NB4 (cell line): ENCODE results near the gene ZNF664.

ENCODE experiments used
- DNase-seq: peaks from one replicate; pipeline ENCODE4 v3.0.0; 2010; ENCODE audit warnings: low read depth
- H3K4me3 ChIP-seq: one replicate; pipeline ENCODE4 v1.5.1; 2011; ENCODE audit warnings: mild to moderate bottlenecking, low read depth, low read length, moderate library complexity
- CTCF ChIP-seq: IDR thresholded peaks from one replicate; pipeline ENCODE4 v1.5.1; 2012; ENCODE audit warnings: low read depth, low read length
- MYC ChIP-seq: IDR thresholded peaks from 2 replicates; pipeline ENCODE4 v1.6.1; 2011; ENCODE audit warnings: low read depth, low read length
- POLR2A ChIP-seq: IDR thresholded peaks from 2 replicates; pipeline ENCODE4 v1.6.1; 2011; ENCODE audit warnings: mild to moderate bottlenecking; ENCODE audit not compliant: insufficient read length; ENCODE audit errors: extremely low read depth
- TF ChIP-seq, protein P1 (sequence below): IDR thresholded peaks from 2 replicates; pipeline ENCODE4 v1.6.1; 2011; ENCODE audit warnings: low read depth, low read length

ZNF664 gene

GRCh38 chr12:123972457-123973401, at the start of gene ZNF664, which contains the start of gene CCDC92:
Gene ZNF664 (plus strand): TSS chr12:123973215. CDS start chr12:124012145, 38,930 bp downstream.
Gene CCDC92 (minus strand): TSS chr12:123972831. CDS start chr12:123944305, 28,526 bp downstream.
- TF ChIP-seq MYC = peak; percentile 78
- TF ChIP-seq, protein P1, sequence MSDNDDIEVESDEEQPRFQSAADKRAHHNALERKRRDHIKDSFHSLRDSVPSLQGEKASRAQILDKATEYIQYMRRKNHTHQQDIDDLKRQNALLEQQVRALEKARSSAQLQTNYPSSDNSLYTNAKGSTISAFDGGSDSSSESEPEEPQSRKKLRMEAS = peak; percentile 69
- peak; percentile 73 for TF ChIP-seq POLR2A
- TF ChIP-seq CTCF = peak; percentile 6
- H3K4me3 ChIP-seq = peak within 1 kb of the TSS; percentile 70
- DNase-seq = peak; percentile 96

DNA sequence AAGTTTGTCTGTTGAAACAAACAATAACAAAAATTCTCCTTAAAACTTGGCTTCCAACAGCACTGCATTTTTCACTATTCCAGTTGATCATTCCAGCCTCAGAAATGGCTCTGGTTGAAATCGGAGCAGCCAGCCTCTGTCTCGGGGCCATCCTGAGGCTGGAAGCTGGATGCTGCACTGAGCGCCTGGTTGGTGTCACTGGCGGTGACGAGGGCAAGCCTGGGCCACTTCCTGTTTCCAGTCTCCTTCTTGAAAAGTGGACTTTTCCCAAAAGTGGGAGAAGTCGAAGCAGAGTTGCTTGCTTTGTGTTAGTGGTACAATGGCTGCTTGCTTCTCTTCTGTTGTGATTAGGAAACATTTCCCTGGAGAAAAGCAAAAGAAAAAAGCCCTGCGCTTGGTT, 49.1 kb upstream of the ZNF664 start:
- no peak for DNase-seq
- TF ChIP-seq POLR2A (no peak), CTCF (no peak), MYC (no peak)
- TF ChIP-seq, protein P1 = no peak
- H3K4me3 ChIP-seq = no peak overlapping the region

- DNase-seq = no peak
- H3K4me3 ChIP-seq = no peak overlapping the region
- TF ChIP-seq POLR2A = no peak
- no peak for TF ChIP-seq MYC
- no peak for TF ChIP-seq CTCF
- TF ChIP-seq, protein P1 = no peak
These were observed 48.5 kb upstream of the ZNF664 start for GRCh38 chr12:123924539-123924938.

DNA sequence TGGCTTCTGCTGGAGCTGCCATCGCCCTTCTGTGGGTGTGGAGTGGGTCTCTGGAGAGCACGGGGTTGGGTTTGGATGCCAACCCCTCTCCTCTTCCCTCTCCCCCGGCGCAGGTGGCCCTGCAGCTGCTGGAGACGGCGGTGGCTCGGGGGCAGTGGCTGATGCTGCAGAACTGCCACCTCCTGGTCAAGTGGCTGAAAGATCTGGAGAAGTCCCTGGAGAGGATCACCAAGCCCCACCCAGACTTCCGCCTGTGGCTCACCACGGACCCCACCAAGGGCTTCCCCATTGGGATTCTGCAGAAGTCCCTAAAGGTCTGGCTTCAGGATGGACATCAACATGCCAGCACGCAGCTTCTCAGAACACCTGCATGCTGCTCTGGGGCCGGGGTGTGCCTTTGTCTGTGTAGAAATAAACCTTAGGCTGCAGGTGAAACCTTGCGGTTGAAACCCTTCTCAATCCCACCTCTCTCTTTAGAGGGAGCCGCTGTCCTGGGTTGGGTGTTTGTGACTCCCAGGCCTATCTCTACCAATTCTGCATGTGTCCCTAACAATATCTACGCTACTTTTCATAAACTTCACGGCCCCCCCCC, 44.6 kb upstream of the ZNF664 start:
- peak; percentile 86 for DNase-seq
- TF ChIP-seq, protein P1 = no peak; the same call in 1 of the 2 replicates
- no peak for TF ChIP-seq POLR2A
- TF ChIP-seq CTCF = peak; percentile 38
- TF ChIP-seq MYC = no peak
- H3K4me3 ChIP-seq = no peak overlapping the region

- TF ChIP-seq, protein P1 = no peak
- TF ChIP-seq MYC (no peak), POLR2A (no peak), CTCF (no peak)
- no peak overlapping the region for H3K4me3 ChIP-seq
- DNase-seq = no peak
These were observed 44.1 kb upstream of the ZNF664 start for GRCh38 chr12:123928897-123929296.
